PFSK-1 (cell line): ENCODE results near the gene B3GAT1.

ENCODE experiments used
- FOXP2 ChIP-seq: optimal IDR thresholded peaks from 2 replicates; pipeline ENCODE3; 2011; ENCODE audit warnings: borderline replicate concordance, control low read depth, inconsistent platforms; ENCODE audit not compliant: insufficient read depth; ENCODE audit errors: extremely low read length, extremely low read depth
- POLR2AphosphoS5 ChIP-seq: IDR thresholded peaks from 2 replicates; pipeline ENCODE4 v1.6.1; 2012; ENCODE audit warnings: low read depth, mild to moderate bottlenecking, control low read depth, low read length, moderate library complexity
- REST ChIP-seq, 2 experiments: IDR thresholded peaks; 2 replicates each; pipeline versions ENCODE4 v1.6.1 to v1.8.0; 2011 to 2012; ENCODE audit warnings: low read depth in 2 of 2, low read length in 2 of 2, control low read depth in 1 of 2, inconsistent platforms in 1 of 2, mild to moderate bottlenecking in 1 of 2, moderate library complexity in 1 of 2; ENCODE audit not compliant: insufficient read depth in 1 of 2
- SIN3A ChIP-seq: IDR thresholded peaks from 2 replicates; pipeline ENCODE4 v1.6.1; 2012; ENCODE audit warnings: mild to moderate bottlenecking, low read length, moderate library complexity, borderline replicate concordance; ENCODE audit not compliant: insufficient read depth
- TAF1 ChIP-seq: IDR thresholded peaks from 2 replicates; pipeline ENCODE4 v1.6.1; 2012; ENCODE audit warnings: low read length, control low read depth, borderline replicate concordance; ENCODE audit not compliant: insufficient read depth

B3GAT1 gene

GRCh38 chr11:134372961-134373360 lies 39.1 kb downstream of the B3GAT1 start:
- TF ChIP-seq REST (IDR thresholded peaks at IDR 0.05; ENCODE audit: insufficient read depth in 1 of 2, low read depth in 2 of 2, low read length in 2 of 2) (no peak), SIN3A (no peak), FOXP2 (no peak), TAF1 (no peak), POLR2AphosphoS5 (no peak)

GRCh38 chr11:134372536-134372935 lies 39.5 kb downstream of the B3GAT1 start:
- TF ChIP-seq FOXP2 (no peak), SIN3A (no peak), TAF1 (no peak), POLR2AphosphoS5 (no peak)

GRCh38 chr11:134371436-134372185 lies 40.4 kb downstream of the B3GAT1 start:
- TF ChIP-seq REST (IDR thresholded peaks at IDR 0.05; ENCODE audit: insufficient read depth in 1 of 2, low read depth in 2 of 2, low read length in 2 of 2) (no peak), FOXP2 (no peak), SIN3A (no peak), TAF1 (no peak), POLR2AphosphoS5 (no peak)

GRCh38 chr11:134370526-134371435 lies 41.3 kb downstream of the B3GAT1 start:
- TF ChIP-seq SIN3A (no peak), TAF1 (no peak), REST (IDR thresholded peaks at IDR 0.05; ENCODE audit: insufficient read depth in 1 of 2, low read depth in 2 of 2, low read length in 2 of 2) (no peak), FOXP2 (no peak), POLR2AphosphoS5 (no peak)

- TF ChIP-seq TAF1 (no peak), POLR2AphosphoS5 (no peak), SIN3A (no peak), REST (IDR thresholded peaks at IDR 0.05; ENCODE audit: insufficient read depth in 1 of 2, low read depth in 2 of 2, low read length in 2 of 2) (no peak), FOXP2 (no peak)
These were observed 42.2 kb downstream of the B3GAT1 start for GRCh38 chr11:134369656-134370525.
